Osteocyte (in vitro differentiated cells): ENCODE data around the gene CBLN3. TPM values are rescaled to one million over a fixed set of nuclear protein-coding genes. Genes with fewer than 3 reads are reported as not detected.

ENCODE experiments used
- DNase-seq: peaks from one replicate; pipeline ENCODE4 v3.0.0; 2021; ENCODE audit warnings: mixed read lengths; ENCODE audit not compliant: unreplicated experiment; ENCODE audit errors: extremely low spot score
- H3K27ac Mint-ChIP-seq: one replicate; pipeline ENCODE4 v1.8.0; 2021; ENCODE audit warnings: mild to moderate bottlenecking, mixed read lengths; ENCODE audit not compliant: unreplicated experiment
- H3K27me3 Mint-ChIP-seq: one replicate; pipeline ENCODE4 v1.8.0; 2021; ENCODE audit warnings: mixed read lengths; ENCODE audit not compliant: unreplicated experiment
- H3K36me3 Mint-ChIP-seq: one replicate; pipeline ENCODE4 v1.8.0; 2021; ENCODE audit warnings: mixed read lengths; ENCODE audit not compliant: unreplicated experiment
- H3K4me1 Mint-ChIP-seq: one replicate; pipeline ENCODE4 v1.8.0; 2021; ENCODE audit warnings: mixed read lengths; ENCODE audit not compliant: unreplicated experiment
- H3K4me3 Mint-ChIP-seq: one replicate; pipeline ENCODE4 v1.8.0; 2021; ENCODE audit warnings: mild to moderate bottlenecking, moderate library complexity, mixed read lengths; ENCODE audit not compliant: unreplicated experiment
- H3K9me3 Mint-ChIP-seq: one replicate; pipeline ENCODE4 v1.8.0; 2021; ENCODE audit warnings: mixed read lengths; ENCODE audit not compliant: unreplicated experiment
- total RNA-seq: library from RNA; stranded (reverse); gene quantifications from 2 replicates; pipeline ENCODE4 v1.2.1, GENCODE V29; 2021
- TF ChIP-seq, protein P1 (sequence below): fragments of 200-600 bp; sonication (generic); IDR thresholded peaks from 2 replicates; pipeline ENCODE4 v1.5.0; 2021; ENCODE audit warnings: antibody characterized with exemption, mild to moderate bottlenecking, moderate library complexity

The CBLN3 gene
- total RNA-seq, 1 donor from 2014 or later = 5.5 TPM

DNA sequence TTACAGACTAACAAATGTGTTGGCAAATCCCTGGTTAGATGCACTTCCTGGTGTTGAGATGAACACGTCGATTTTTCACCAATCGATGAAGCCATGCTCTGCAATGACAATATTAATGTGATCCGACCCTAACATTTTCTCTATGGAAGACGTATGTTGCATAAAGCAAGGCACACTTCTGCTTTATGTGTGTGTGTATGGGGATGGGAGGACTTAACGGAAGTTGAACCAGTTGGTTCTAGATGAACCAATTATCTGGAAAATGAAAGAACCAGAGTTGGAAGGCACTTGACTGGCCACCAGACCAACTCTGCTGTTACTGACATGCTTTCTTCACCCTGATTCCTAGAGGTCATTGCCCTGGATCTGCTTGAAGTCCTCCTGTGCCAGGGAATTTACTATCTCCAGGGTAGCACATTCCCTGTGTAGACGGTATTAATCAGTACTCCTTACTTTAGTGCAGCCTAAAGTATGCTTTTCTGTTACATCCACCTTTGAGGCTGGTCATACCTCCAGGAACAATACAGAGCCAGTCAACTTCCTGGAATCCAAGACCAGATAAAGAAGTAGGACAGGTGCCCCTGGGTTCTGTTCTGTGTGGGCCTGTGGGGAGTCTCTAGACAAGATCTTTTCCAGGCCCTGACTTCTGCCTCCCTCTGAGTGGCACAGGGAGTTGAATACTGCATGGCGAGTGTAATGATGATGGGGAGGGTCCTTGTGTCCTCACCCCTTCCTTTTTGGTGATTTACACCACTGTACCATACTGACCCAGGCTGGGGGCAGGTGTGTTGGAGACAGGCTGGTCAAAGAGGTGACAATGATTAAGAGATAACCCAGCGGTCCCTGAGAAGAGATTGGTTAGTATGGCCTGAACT, 9.0 kb upstream of the CBLN3 start:
- no peak overlapping the region for H3K4me3 Mint-ChIP-seq
- TF ChIP-seq, protein P1, sequence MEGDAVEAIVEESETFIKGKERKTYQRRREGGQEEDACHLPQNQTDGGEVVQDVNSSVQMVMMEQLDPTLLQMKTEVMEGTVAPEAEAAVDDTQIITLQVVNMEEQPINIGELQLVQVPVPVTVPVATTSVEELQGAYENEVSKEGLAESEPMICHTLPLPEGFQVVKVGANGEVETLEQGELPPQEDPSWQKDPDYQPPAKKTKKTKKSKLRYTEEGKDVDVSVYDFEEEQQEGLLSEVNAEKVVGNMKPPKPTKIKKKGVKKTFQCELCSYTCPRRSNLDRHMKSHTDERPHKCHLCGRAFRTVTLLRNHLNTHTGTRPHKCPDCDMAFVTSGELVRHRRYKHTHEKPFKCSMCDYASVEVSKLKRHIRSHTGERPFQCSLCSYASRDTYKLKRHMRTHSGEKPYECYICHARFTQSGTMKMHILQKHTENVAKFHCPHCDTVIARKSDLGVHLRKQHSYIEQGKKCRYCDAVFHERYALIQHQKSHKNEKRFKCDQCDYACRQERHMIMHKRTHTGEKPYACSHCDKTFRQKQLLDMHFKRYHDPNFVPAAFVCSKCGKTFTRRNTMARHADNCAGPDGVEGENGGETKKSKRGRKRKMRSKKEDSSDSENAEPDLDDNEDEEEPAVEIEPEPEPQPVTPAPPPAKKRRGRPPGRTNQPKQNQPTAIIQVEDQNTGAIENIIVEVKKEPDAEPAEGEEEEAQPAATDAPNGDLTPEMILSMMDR = no peak
- no peaks in the 10 kb centered on the region for H3K9me3 Mint-ChIP-seq
- H3K27me3 Mint-ChIP-seq = no peaks in the 10 kb centered on the region
- peak overlapping the region; percentile 34 for H3K27ac Mint-ChIP-seq
- no peak for DNase-seq
- H3K4me1 Mint-ChIP-seq = peaks cover 40% of the 10 kb centered on the region
- H3K36me3 Mint-ChIP-seq = peaks cover 31% of the 10 kb centered on the region

DNA sequence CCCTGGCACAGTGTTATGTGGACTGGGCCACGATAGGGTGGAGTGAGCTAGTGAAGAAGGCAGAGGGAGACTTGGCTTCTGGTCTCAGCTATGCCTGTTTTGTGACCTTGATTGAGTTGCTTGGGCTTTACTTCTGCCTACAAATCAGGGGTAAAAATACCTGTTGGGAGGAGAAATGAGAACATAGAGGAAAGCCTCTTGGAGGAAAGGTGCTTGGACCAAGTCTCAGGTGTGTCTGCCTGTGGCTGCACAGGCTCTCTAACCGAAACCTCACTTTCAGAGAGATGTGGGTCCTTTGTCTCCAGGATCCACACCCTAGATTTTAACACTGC, 8.2 kb upstream of the CBLN3 start:
- Mint-ChIP-seq H3K4me1 (peaks cover 41% of the 10 kb centered on the region), H3K4me3 (no peak overlapping the region), H3K9me3 (no peaks in the 10 kb centered on the region), H3K36me3 (peaks cover 38% of the 10 kb centered on the region), H3K27ac (no peak overlapping the region), H3K27me3 (no peaks in the 10 kb centered on the region)
- DNase-seq = no peak
- TF ChIP-seq, protein P1 = no peak

- H3K4me3 Mint-ChIP-seq = no peak overlapping the region
- H3K27me3 Mint-ChIP-seq = no peaks in the 10 kb centered on the region
- no peaks in the 10 kb centered on the region for H3K9me3 Mint-ChIP-seq
- H3K4me1 Mint-ChIP-seq = peaks cover 41% of the 10 kb centered on the region
- H3K36me3 Mint-ChIP-seq = peaks cover 38% of the 10 kb centered on the region
- no peak overlapping the region for H3K27ac Mint-ChIP-seq
- TF ChIP-seq, protein P1 = peak; percentile 6
- DNase-seq = no peak
These were observed 7.7 kb upstream of the CBLN3 start for GRCh38 chr14:24437020-24437735.

DNA sequence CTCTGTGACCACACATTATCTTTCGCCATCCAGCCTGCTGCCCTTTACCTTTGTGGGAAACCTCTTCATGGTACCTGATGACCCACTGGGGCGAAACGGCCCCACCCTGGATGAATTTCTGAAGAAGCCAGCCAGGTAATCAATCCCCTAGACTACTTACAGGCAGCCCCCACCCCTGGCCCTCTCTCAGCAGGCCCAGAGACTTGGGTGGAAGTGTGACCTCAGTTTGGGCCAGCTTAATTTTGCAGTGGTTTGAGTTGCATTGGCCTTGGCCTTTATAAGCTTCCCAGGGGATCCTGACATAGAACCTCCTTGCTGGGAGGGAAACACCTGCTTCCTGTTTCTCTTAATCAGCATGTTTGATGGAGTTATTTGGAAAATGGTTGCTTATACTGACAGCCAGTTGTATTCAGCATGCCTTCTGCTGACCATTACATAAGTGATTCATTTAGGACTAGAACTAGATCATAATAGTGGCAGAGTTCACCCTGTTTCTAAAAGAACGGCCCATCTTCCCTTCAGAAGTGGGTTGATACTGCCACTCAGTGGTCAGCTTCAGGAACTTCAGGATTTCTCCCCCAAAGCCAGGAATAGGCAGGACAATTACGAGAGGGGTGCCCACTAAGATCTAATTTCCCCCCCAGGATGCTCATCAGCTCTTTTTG, 7.0 kb upstream of the CBLN3 start:
- TF ChIP-seq, protein P1 = peak; percentile 78
- H3K4me3 Mint-ChIP-seq = no peak overlapping the region

GRCh38 chr14:24435998-24436354, 6.5 kb upstream of the CBLN3 start:
- Mint-ChIP-seq H3K9me3 (no peaks in the 10 kb centered on the region), H3K4me1 (peaks cover 42% of the 10 kb centered on the region), H3K27me3 (no peaks in the 10 kb centered on the region), H3K27ac (peak overlapping the region; percentile 74), H3K36me3 (peaks cover 41% of the 10 kb centered on the region), H3K4me3 (no peak overlapping the region)
- TF ChIP-seq, protein P1 = no peak
- no peak for DNase-seq

More for the DNA sequence above, 7.0 kb upstream of the CBLN3 start:
- H3K27ac Mint-ChIP-seq = peak overlapping the region; percentile 74
- no peaks in the 10 kb centered on the region for H3K27me3 Mint-ChIP-seq
- no peaks in the 10 kb centered on the region for H3K9me3 Mint-ChIP-seq
- H3K4me1 Mint-ChIP-seq = peaks cover 41% of the 10 kb centered on the region
- DNase-seq = no peak
- H3K36me3 Mint-ChIP-seq = peaks cover 41% of the 10 kb centered on the region
